GM06990 (cell line): Measurements from ENCODE around the gene PCDHA12.
"Not testable (repeated sequence)": the region's sequence is repeated elsewhere in the genome, so short reads cannot be mapped to it uniquely, and the experiment has no call there.

ENCODE experiments used
- DNase-seq: peaks from one replicate; pipeline ENCODE4 v3.0.0-alpha.2; 2011; ENCODE audit not compliant: insufficient read length; ENCODE audit errors: extremely low read depth
- H3K27me3 ChIP-seq: replicated peaks from 2 replicates; pipeline ENCODE4 v1.6.0; 2011; ENCODE audit warnings: low read length; ENCODE audit not compliant: control insufficient read depth, insufficient read depth
- H3K36me3 ChIP-seq: 2 replicates; pipeline ENCODE4 v1.5.1; 2011; ENCODE audit warnings: low read length; ENCODE audit not compliant: control insufficient read depth, insufficient read depth
- H3K4me3 ChIP-seq: replicated peaks from 2 replicates; pipeline ENCODE4 v1.5.1; 2011; ENCODE audit warnings: low read depth, mild to moderate bottlenecking, control low read depth, low read length
- TF ChIP-seq, protein P1 (sequence below): IDR thresholded peaks from 2 replicates; pipeline ENCODE4 v1.5.1; 2011; ENCODE audit warnings: low read length, control low read depth, mild to moderate bottlenecking, inconsistent platforms; ENCODE audit not compliant: insufficient read depth, poor library complexity, severe bottlenecking

PCDHA12 gene

DNA sequence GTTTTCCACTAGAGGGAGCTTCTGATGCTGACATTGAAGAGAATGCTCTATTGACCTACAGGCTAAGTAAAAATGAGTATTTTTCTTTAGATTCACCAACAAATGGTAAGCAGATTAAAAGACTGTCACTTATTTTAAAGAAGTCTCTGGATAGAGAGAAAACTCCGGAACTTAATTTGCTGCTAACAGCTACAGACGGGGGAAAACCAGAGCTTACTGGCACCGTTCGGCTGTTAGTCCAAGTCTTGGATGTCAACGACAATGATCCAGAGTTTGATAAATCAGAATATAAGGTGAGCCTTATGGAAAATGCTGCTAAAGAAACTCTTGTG is 5.6 kb upstream of the PCDHA12 start:
- DNase-seq = no peak
- Histone ChIP-seq H3K36me3 (no peaks in the 10 kb centered on the region), H3K4me3 (no peak overlapping the region), H3K27me3 (no peaks in the 10 kb centered on the region)
- TF ChIP-seq, protein P1, sequence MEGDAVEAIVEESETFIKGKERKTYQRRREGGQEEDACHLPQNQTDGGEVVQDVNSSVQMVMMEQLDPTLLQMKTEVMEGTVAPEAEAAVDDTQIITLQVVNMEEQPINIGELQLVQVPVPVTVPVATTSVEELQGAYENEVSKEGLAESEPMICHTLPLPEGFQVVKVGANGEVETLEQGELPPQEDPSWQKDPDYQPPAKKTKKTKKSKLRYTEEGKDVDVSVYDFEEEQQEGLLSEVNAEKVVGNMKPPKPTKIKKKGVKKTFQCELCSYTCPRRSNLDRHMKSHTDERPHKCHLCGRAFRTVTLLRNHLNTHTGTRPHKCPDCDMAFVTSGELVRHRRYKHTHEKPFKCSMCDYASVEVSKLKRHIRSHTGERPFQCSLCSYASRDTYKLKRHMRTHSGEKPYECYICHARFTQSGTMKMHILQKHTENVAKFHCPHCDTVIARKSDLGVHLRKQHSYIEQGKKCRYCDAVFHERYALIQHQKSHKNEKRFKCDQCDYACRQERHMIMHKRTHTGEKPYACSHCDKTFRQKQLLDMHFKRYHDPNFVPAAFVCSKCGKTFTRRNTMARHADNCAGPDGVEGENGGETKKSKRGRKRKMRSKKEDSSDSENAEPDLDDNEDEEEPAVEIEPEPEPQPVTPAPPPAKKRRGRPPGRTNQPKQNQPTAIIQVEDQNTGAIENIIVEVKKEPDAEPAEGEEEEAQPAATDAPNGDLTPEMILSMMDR = no peak

DNA sequence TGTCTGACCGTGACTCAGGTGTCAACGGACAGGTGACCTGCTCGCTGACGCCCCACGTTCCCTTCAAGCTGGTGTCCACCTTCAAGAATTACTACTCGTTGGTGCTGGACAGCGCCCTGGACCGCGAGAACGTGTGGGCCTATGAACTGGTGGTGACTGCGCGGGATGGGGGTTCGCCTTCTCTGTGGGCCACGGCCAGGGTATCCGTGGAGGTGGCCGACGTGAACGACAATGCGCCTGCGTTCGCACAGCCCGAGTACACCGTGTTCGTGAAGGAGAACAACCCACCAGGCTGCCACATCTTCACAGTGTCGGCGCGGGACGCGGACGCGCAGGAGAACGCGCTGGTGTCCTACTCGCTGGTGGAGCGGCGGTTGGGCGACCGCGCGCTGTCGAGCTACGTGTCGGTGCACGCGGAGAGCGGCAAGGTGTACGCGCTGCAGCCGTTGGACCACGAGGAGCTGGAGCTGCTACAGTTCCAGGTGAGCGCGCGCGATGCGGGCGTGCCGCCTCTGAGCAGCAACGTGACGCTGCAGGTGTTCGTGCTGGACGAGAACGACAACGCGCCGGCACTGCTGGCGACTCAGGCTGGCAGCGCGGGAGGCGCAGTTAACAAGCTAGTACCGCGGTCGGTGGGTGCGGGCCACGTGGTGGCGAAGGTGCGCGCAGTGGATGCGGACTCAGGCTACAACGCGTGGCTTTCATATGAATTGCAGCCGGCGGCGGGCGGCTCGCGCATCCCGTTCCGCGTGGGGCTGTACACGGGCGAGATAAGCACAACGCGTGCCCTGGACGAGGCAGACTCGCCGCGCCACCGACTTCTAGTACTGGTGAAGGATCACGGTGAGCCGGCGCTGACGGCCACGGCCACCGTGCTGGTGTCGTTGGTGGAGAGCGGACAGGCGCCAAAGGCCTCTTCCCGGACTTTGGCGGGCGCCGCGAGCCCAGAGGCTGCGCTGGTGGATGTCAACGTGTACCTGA is 4.6 kb upstream of the PCDHA12 start:
- TF ChIP-seq, protein P1 = no peak
- Histone ChIP-seq H3K36me3 (no peaks in the 10 kb centered on the region), H3K4me3 (no peak overlapping the region), H3K27me3 (no peaks in the 10 kb centered on the region)
- DNase-seq = no peak

DNA sequence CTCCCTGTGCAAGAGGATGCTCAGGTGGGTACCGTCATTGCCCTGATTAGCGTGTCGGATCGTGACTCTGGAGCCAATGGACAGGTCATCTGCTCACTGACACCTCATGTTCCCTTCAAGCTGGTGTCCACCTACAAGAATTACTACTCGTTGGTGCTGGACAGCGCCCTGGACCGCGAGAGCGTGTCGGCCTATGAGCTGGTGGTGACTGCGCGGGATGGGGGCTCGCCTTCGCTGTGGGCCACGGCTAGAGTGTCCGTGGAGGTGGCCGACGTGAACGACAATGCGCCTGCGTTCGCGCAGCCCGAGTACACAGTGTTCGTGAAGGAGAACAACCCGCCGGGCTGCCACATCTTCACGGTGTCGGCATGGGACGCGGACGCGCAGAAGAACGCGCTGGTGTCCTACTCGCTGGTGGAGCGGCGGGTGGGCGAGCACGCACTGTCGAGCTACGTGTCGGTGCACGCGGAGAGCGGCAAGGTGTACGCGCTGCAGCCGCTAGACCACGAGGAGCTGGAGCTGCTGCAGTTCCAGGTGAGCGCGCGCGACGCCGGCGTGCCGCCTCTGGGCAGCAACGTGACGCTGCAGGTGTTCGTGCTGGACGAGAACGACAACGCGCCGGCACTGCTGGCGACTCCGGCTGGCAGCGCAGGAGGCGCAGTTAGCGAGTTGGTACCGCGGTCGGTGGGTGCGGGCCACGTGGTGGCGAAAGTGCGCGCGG is 1.6 kb downstream of the PCDHA12 start:
- H3K27me3 ChIP-seq, DNase-seq, H3K4me3 ChIP-seq, H3K36me3 ChIP-seq: not testable (repeated sequence)

DNA sequence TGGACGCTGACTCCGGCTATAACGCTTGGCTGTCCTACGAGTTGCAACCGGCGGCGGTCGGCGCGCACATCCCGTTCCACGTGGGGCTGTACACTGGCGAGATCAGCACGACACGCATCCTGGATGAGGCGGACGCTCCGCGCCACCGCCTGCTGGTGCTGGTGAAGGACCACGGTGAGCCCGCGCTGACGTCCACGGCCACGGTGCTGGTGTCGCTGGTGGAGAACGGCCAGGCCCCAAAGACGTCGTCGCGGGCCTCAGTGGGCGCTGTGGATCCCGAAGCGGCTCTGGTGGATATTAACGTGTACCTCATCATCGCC is 2.1 kb downstream of the PCDHA12 start:
- TF ChIP-seq, protein P1 = no peak
- Histone ChIP-seq H3K36me3 (no peaks in the 10 kb centered on the region), H3K4me3 (no peak overlapping the region), H3K27me3 (no peaks in the 10 kb centered on the region)
- no peak for DNase-seq

DNA sequence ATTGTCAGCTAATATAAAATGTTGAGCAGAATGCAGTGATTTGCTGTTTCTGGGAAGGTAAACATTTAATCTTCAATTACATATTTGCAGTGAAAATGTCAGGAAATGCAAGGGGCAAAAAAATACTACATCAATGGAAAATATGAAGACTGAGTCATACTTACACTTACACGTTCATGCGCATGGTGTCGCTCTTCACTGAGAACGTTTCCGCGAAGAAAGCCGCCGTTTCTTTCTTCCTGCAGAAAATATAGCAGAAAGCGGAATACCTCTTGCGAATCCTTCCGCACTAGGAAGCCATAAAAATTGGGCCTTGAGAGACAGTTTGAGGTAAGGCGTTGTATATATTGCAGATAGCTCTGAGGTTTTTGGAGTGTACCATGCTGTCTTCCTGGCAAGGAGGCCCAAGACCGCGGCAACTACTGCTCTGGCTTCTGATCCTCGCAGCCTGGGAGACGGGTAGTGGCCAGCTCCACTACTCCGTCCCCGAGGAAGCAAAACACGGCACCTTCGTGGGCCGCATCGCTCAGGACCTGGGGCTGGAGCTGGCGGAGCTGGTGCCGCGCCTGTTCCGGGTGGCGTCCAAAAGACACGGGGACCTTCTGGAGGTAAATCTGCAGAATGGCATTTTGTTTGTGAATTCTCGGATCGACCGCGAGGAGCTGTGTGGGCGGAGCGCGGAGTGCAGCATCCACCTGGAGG is 6.9 kb downstream of the PCDHA12 start, which contains the start of gene PCDHA13:
PCDHA13 (plus strand) TSS at position 236 of the 702 bp plus-strand sequence; CDS start at position 381, 145 bp downstream.
- TF ChIP-seq, protein P1 = no peak
- H3K4me3 ChIP-seq = no peak within 1 kb of the TSS
- H3K36me3 ChIP-seq = no peaks in the 10 kb centered on the region
- no peaks in the 10 kb centered on the region for H3K27me3 ChIP-seq
- no peak for DNase-seq

DNA sequence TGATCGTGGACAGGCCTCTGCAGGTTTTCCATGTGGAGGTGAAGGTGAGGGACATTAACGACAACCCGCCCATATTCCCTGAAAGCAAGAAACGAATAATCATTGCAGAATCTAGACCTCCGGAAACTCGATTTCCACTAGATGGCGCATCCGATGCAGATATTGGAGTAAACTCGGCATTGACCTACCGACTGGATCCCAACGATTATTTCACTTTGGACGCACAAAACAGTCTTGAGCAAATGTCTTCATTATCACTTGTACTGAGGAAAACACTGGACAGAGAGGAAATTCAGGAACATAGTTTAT is 7.4 kb downstream of the PCDHA12 start:
- TF ChIP-seq, protein P1 = no peak
- Histone ChIP-seq H3K27me3 (no peaks in the 10 kb centered on the region), H3K36me3 (no peaks in the 10 kb centered on the region), H3K4me3 (no peak overlapping the region)
- no peak for DNase-seq
